ENCODE data around the gene CTSA. TPM values are rescaled to one million over a fixed set of nuclear protein-coding genes. Genes with fewer than 3 reads are reported as not detected.
"Not testable (repeated sequence)": the region's sequence is repeated elsewhere in the genome, so short reads cannot be mapped to it uniquely, and the experiment has no call there.

The CTSA gene
- total RNA-seq, 1 donor, result 61.3 TPM

DNA sequence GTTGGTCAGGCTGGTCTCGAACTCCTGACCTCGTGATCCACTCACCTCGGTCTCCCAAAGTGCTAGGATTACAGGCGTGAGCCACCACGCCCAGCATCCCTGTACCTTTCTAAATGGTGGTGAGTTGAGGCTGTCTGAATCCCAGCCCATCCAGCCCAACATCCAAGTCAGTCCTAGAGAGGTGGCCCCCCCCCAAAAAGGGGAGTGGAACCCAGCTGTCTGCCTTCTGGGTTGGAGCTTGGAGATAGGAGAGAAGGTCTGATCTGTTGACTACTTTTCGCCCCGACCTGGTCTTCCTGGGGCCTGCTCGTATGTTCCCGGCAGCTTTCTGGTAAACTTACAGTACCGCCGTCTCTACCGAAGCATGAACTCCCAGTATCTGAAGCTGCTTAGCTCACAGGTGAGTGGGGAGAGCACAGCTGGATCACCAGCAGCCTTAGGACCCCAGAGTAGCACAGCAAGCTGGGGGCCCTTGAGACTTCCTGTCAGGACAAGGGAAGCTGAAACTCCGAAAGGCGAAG lies 5.6 kb downstream of the CTSA start:
- TF ChIP-seq, protein P1, sequence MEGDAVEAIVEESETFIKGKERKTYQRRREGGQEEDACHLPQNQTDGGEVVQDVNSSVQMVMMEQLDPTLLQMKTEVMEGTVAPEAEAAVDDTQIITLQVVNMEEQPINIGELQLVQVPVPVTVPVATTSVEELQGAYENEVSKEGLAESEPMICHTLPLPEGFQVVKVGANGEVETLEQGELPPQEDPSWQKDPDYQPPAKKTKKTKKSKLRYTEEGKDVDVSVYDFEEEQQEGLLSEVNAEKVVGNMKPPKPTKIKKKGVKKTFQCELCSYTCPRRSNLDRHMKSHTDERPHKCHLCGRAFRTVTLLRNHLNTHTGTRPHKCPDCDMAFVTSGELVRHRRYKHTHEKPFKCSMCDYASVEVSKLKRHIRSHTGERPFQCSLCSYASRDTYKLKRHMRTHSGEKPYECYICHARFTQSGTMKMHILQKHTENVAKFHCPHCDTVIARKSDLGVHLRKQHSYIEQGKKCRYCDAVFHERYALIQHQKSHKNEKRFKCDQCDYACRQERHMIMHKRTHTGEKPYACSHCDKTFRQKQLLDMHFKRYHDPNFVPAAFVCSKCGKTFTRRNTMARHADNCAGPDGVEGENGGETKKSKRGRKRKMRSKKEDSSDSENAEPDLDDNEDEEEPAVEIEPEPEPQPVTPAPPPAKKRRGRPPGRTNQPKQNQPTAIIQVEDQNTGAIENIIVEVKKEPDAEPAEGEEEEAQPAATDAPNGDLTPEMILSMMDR (IDR thresholded peaks at IDR 0.05; ENCODE audit: insufficient read depth, low read depth, low read length), result no peak
- DNase-seq (ENCODE audit: low read depth), result no peak

DNA sequence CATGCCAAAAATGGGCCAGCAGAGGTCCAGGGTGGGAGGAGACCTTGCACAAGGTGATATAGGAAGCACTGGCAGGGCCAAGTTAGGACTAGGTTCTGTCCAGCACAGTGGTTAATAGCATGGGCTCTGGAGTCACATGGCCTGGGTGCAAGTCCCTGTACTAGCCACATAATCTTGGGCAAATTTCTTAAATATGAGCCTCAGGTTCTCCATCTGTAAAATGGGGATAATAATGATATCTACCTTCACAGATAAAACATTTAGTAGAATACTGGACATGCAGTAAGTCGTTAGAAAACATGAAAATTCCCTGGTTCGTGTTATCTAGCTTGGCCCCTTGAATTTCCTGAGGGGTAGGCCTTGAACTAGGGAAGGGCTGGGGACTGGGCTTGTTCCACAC lies 6.2 kb downstream of the CTSA start:
- DNase-seq (ENCODE audit: low read depth), result no peak
- H3K4me3 ChIP-seq (ENCODE audit: low read depth, low read length), result no peak overlapping the region
- TF ChIP-seq, protein P1 (IDR thresholded peaks at IDR 0.05; ENCODE audit: insufficient read depth, low read depth, low read length), result no peak

More for the DNA sequence above, 5.6 kb downstream of the CTSA start:
- H3K4me3 ChIP-seq (ENCODE audit: low read depth, low read length), result no peak overlapping the region

DNA sequence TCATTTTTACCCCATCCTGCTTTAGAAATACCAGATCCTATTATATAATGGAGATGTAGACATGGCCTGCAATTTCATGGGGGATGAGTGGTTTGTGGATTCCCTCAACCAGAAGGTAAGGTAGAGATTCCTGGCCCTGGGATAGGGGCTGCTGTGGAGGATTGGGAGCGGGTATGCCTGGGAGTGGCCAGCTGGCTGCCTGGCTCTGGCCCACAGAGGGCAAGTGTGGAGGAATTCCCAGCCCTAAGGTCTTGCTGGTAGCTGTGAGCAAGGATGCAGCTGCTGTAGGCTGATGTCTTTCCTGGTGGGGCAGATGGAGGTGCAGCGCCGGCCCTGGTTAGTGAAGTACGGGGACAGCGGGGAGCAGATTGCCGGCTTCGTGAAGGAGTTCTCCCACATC lies 6.6 kb downstream of the CTSA start:
- TF ChIP-seq, protein P1 (IDR thresholded peaks at IDR 0.05; ENCODE audit: insufficient read depth, low read depth, low read length), result no peak
- H3K4me3 ChIP-seq (ENCODE audit: low read depth, low read length), result no peak overlapping the region
- no peak for DNase-seq (ENCODE audit: low read depth)

DNA sequence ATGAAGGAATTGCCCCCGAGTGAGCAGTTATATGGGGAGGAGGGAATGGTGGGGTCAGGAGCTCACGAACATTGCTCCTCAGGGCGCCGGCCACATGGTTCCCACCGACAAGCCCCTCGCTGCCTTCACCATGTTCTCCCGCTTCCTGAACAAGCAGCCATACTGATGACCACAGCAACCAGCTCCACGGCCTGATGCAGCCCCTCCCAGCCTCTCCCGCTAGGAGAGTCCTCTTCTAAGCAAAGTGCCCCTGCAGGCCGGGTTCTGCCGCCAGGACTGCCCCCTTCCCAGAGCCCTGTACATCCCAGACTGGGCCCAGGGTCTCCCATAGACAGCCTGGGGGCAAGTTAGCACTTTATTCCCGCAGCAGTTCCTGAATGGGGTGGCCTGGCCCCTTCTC lies 7.2 kb downstream of the CTSA start:
- H3K4me3 ChIP-seq (ENCODE audit: low read depth, low read length), result no peak overlapping the region
- no peak for DNase-seq (ENCODE audit: low read depth)
- TF ChIP-seq, protein P1 (IDR thresholded peaks at IDR 0.05; ENCODE audit: insufficient read depth, low read depth, low read length), result no peak

DNA sequence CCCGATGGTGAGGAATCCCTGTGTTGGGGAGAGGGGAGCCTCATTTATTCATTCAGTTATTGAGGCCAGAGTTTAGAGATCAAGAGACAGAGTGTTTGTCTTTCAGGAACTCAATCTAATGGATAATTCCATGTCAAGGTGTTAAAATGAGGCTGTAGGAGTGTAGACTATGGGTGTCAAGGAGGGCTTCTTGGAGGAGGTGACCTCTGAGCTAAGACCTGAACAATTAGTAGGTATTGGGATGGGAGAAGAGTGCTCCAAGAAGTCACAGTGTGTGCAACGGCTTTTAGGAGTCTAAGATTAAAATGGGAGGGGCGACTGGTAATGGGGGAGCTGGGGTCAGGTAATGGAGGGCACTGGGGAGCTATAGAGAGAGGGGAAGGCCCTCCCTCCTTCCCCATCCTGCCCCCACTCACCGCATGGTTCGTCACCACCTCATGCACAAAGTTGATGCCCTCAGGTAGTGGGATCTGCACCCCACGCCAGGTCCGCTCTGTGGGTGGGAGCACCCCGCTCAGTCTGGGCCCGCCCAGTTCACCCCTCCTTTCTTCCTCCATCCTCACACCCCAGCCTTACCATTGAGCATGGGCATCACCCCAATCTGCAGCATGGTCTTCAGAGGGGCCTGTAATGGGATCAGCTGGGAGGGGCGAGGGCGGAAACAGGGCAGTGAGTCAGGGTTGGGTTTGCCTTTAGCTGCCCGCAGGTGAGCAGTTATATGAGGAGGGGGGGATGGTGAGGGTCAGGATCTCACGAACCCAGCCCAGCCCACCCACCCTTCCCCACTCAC lies 8.1 kb downstream of the CTSA start:
- TF ChIP-seq, protein P1 (IDR thresholded peaks at IDR 0.05; ENCODE audit: insufficient read depth, low read depth, low read length), result no peak
- H3K4me3 ChIP-seq (ENCODE audit: low read depth, low read length), result no peak overlapping the region
- no peak for DNase-seq (ENCODE audit: low read depth)

DNA sequence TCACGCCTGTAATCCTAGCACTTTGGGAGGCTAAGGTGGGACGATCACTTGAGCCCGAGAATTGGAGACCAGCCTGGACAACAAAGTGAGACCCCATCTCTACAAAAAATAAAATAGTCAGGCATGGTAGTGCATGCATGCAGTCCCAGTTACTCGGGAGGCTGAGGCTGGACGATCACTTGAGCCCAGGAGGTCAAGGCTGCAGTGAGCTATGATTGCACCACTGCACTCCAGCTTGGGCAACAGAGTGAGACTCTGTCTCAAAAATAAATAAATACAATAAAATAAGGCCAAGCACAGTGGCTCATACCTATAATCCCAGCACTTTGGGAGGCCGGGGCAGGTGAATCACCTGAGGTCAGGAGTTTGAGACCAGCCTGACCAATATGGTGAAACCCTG lies 10.2 kb downstream of the CTSA start:
- not testable (repeated sequence) for DNase-seq (ENCODE audit: low read depth); H3K4me3 ChIP-seq (ENCODE audit: low read depth, low read length)

DNA sequence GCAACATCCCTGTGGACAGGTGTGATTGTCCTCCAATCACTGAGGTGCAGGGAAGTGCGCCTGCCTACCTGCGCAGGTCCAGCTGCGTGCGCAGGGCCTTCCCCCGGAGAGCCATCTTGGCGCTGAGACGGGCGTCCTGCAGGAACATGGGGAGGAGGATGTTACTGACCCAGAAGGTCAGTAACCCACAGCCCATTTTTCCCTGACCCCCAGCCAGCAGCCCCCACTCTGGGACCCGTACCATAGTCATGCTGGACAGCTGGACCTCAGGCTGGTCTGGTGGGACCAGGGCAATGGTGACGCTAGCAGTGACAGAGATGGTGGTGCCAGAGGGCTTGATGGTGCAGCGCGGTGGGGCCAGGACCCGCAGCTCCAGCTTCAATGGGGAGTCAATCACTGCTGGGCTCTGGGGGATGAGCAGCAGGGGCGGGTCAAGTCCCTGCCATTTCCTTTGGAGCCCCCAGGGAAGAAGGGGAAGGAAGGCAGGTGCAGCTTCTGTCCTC lies 11.1 kb downstream of the CTSA start:
- no peak overlapping the region for H3K4me3 ChIP-seq (ENCODE audit: low read depth, low read length)
- TF ChIP-seq, protein P1 (IDR thresholded peaks at IDR 0.05; ENCODE audit: insufficient read depth, low read depth, low read length), result no peak
- no peak for DNase-seq (ENCODE audit: low read depth)
